Kidney epithelial cell (primary cell): ENCODE results near the gene ARHGEF10L. TPM values are rescaled to one million over a fixed set of nuclear protein-coding genes. Genes with fewer than 3 reads are reported as not detected.

Source experiments
- DNase-seq: peaks from one replicate; pipeline ENCODE4 v3.0.0-alpha.2; 2010; ENCODE audit warnings: low read depth
- H3K27me3 ChIP-seq: 2 replicates; pipeline ENCODE4 v1.6.0; 2011; ENCODE audit warnings: low read length; ENCODE audit not compliant: control insufficient read depth, insufficient read depth
- H3K36me3 ChIP-seq: 2 replicates; pipeline ENCODE4 v1.5.1; 2011; ENCODE audit warnings: low read length; ENCODE audit not compliant: control insufficient read depth, insufficient read depth
- H3K4me3 ChIP-seq: 2 replicates; pipeline ENCODE4 v1.5.1; 2011; ENCODE audit warnings: low read depth, mild to moderate bottlenecking, control low read depth, low read length
- CTCF ChIP-seq: IDR thresholded peaks from 2 replicates; pipeline ENCODE4 v1.5.1; 2011; ENCODE audit warnings: mild to moderate bottlenecking, moderate library complexity, low read length, control low read depth, inconsistent platforms; ENCODE audit not compliant: insufficient read depth, poor library complexity, severe bottlenecking
- total RNA-seq: library from RNA; depleted of rRNA; stranded (reverse); fragments of >200 nt; gene quantifications from 2 replicates; pipeline ENCODE4 v1.2.3, GENCODE V29; 2015

ARHGEF10L gene
- total RNA-seq, 1 donor from 2014 or later = 23.5 TPM

DNA sequence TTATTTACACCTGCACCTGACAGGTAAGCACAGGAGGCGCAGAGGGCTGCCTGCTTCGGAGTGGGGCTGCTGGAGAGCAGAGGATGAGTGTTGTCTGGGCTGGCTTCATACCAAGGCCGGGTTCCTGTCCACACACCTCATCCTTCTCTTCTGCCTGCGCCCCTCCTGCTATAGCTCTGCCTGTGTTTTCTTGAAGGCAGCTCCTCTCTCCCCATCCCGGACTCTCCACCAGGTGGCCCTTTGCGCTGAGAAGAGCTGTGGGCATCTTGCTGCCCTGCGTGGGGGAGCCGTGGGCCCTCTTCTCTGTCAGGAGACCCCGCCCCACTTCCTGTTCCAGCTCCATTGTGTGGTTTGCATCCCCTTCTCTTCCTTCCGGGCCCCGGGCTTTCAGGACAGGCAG is 35.0 kb downstream of the ARHGEF10L start:
- H3K4me3 ChIP-seq = no peak overlapping the region

GRCh38 chr1:17575797-17576518 is 36.5 kb downstream of the ARHGEF10L start:
- H3K4me3 ChIP-seq = no peak overlapping the region
- no peaks in the 10 kb centered on the region for H3K36me3 ChIP-seq
- no peak for DNase-seq
- no peak for TF ChIP-seq CTCF
- H3K27me3 ChIP-seq = no peaks in the 10 kb centered on the region

More for the DNA sequence above, 35.0 kb downstream of the ARHGEF10L start:
- H3K36me3 ChIP-seq = no peaks in the 10 kb centered on the region
- H3K27me3 ChIP-seq = no peaks in the 10 kb centered on the region
- peak; percentile 31 for TF ChIP-seq CTCF
- no peak for DNase-seq

DNA sequence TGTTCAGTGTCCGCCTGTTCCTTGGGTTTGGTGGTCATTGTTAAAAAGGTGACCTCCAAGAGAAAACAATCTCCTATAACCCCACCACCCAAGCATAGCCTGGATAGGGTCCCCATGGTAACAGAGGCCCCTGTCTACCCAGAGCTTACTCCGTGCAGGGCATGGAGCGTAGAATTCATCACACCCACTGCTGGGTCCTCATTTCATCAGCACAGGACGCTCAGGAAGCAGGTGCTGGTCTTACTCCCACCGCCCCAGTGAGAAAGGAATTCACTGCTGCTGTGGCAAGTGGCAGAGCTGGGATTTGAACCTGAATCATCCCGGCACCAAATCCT is 37.0 kb downstream of the ARHGEF10L start:
- no peaks in the 10 kb centered on the region for H3K27me3 ChIP-seq
- DNase-seq = no peak
- no peak for TF ChIP-seq CTCF
- H3K36me3 ChIP-seq = no peaks in the 10 kb centered on the region
- no peak overlapping the region for H3K4me3 ChIP-seq

DNA sequence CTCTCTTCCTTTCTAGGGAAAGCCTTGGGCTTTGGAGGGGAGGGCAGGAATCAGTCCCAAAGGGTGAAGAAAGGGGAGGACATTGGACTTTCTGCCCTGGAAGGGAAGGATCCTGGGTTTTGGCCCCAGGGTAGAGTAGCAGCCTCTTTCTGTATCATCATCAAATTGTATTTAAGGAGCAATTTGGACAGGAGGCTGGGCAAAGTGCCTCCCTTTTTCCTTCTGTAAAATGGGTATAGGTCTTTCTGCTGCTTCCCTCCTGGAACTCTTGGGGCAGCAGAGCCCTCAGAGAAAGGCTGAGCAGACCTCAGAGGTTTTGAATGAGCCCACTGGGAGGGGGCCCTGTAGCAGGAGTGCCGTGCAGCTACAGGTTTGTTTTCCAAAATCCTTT is 38.4 kb downstream of the ARHGEF10L start:
- H3K27me3 ChIP-seq = no peaks in the 10 kb centered on the region
- H3K36me3 ChIP-seq = no peaks in the 10 kb centered on the region
- no peak for TF ChIP-seq CTCF
- DNase-seq = no peak
- H3K4me3 ChIP-seq = no peak overlapping the region

- no peaks in the 10 kb centered on the region for H3K27me3 ChIP-seq
- no peaks in the 10 kb centered on the region for H3K36me3 ChIP-seq
- no peak for DNase-seq
- TF ChIP-seq CTCF = no peak
- peak overlapping the region; percentile 13 for H3K4me3 ChIP-seq
Measured at GRCh38 chr1:17579951-17580939, 40.7 kb downstream of the ARHGEF10L start.
